Neural cell (in vitro differentiated cells): ENCODE measurements around the gene MGAT4D.

Experiments
- EP300 ChIP-seq: fragments of 450-650 bp; conservative IDR thresholded peaks from 2 replicates; pipeline ENCODE4 v1.6.1; 2014; ENCODE audit warnings: antibody characterized with exemption, mild to moderate bottlenecking, moderate library complexity; ENCODE audit not compliant: poor library complexity, severe bottlenecking
- TF ChIP-seq, protein P1 (sequence below): fragments of 450-650 bp; IDR thresholded peaks from 2 replicates; pipeline ENCODE4 v1.5.1; 2014; ENCODE audit warnings: antibody characterized with exemption, mild to moderate bottlenecking, moderate library complexity; ENCODE audit not compliant: poor library complexity, severe bottlenecking

DNA sequence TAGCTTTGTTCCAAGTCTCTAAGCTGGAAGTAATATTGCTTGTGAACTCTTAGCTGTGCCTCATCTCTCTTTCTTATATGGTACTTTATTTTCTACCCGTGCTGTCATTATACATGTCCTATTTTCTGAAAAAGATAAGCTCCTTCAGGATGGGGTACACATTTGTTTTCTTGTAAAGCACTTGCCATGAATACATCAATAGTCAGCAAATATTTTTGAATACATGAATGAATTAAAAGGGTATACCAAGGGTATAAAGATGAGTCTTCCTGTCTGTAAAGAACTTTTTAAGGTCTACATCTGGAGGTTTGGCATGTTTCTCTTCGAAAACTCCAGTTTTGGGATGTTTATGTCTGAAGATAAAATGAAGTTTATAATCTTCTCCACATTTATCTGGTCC, 98.0 kb downstream of the MGAT4D start:
- TF ChIP-seq, protein P1, sequence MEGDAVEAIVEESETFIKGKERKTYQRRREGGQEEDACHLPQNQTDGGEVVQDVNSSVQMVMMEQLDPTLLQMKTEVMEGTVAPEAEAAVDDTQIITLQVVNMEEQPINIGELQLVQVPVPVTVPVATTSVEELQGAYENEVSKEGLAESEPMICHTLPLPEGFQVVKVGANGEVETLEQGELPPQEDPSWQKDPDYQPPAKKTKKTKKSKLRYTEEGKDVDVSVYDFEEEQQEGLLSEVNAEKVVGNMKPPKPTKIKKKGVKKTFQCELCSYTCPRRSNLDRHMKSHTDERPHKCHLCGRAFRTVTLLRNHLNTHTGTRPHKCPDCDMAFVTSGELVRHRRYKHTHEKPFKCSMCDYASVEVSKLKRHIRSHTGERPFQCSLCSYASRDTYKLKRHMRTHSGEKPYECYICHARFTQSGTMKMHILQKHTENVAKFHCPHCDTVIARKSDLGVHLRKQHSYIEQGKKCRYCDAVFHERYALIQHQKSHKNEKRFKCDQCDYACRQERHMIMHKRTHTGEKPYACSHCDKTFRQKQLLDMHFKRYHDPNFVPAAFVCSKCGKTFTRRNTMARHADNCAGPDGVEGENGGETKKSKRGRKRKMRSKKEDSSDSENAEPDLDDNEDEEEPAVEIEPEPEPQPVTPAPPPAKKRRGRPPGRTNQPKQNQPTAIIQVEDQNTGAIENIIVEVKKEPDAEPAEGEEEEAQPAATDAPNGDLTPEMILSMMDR, result no peak
- no peak for TF ChIP-seq EP300
